SK-N-SH (cell line): ENCODE measurements around the gene HPRT1. TPM values are rescaled to one million over a fixed set of nuclear protein-coding genes. Genes with fewer than 3 reads are reported as not detected.

ENCODE experiments used
- CTCF ChIA-PET: fragments of 300-600, 350-600 bp; formaldehyde crosslinking; extraction: SDS; loops from one replicate; lab custom pipeline; 2021; lab: Yijun Ruan, JAX
- POLR2A ChIA-PET: fragments of 350-600 bp; sonication (Branson Sonifier 250); formaldehyde crosslinking; extraction: SDS; loops from one replicate; lab custom pipeline; 2020; ENCODE audit warnings: antibody characterized with exemption, inconsistent platforms; lab: Yijun Ruan, JAX
- DNase-seq: peaks from one replicate; pipeline ENCODE4 v3.0.0; 2012
- H2AFZ ChIP-seq: fragments of 200-600 bp; sonication (generic); 2 replicates; pipeline ENCODE4 v1.8.1; 2016; ENCODE audit warnings: antibody characterized with exemption, mild to moderate bottlenecking, low read depth
- H3F3A ChIP-seq: fragments of 200-600 bp; sonication (generic); replicated peaks from 2 replicates; pipeline ENCODE3; 2016; ENCODE audit warnings: antibody characterized with exemption, mild to moderate bottlenecking; ENCODE audit not compliant: insufficient read depth
- H3K27ac ChIP-seq, 2 experiments: fragments of 200-500 bp in 1 of 2; fragments of 200-600 bp in 1 of 2; sonication (Bioruptor generic) in 1 of 2; sonication (generic), shearing (Covaris generic) in 1 of 2; 2 replicates each; pipeline versions ENCODE4 v1.5.1 to v1.6.1; 2014 to 2016; ENCODE audit warnings: low read depth in 2 of 2, inconsistent platforms in 1 of 2, low read length in 1 of 2, mild to moderate bottlenecking in 1 of 2, mixed read lengths in 1 of 2
- H3K27me3 ChIP-seq: fragments of 200-600 bp; sonication (generic), shearing (Covaris generic); 2 replicates; pipeline ENCODE4 v1.6.1; 2016; ENCODE audit warnings: mixed run types; ENCODE audit not compliant: insufficient read depth
- H3K36me3 ChIP-seq, 2 experiments: fragments of 200-500 bp in 1 of 2; fragments of 200-600 bp in 1 of 2; sonication (Bioruptor generic) in 1 of 2; sonication (generic) in 1 of 2; replicated peaks in 1 of 2; 2 replicates each; pipeline versions ENCODE3 to v1.5.1; 2014 to 2016; ENCODE audit warnings: low read length in 1 of 2, mild to moderate bottlenecking in 1 of 2; ENCODE audit not compliant: insufficient read depth in 2 of 2, control insufficient read depth in 1 of 2
- H3K4me1 ChIP-seq, 2 experiments: fragments of 200-500 bp in 1 of 2; fragments of 200-600 bp in 1 of 2; sonication (Bioruptor generic) in 1 of 2; sonication (generic), shearing (Covaris generic) in 1 of 2; 2 replicates each; pipeline versions ENCODE4 v1.5.1 to v1.6.1; 2014 to 2016; ENCODE audit warnings: low read depth in 1 of 2, low read length in 1 of 2, mixed run types in 1 of 2; ENCODE audit not compliant: insufficient read depth in 2 of 2, control insufficient read depth in 1 of 2
- H3K4me2 ChIP-seq: fragments of 200-600 bp; sonication (generic), shearing (Covaris generic); 2 replicates; pipeline ENCODE4 v1.6.1; 2017; ENCODE audit warnings: mixed run types
- H3K4me3 ChIP-seq, 2 experiments: fragments of 200-500 bp in 1 of 2; fragments of 200-600 bp in 1 of 2; sonication (Bioruptor generic) in 1 of 2; sonication (generic), shearing (Covaris generic) in 1 of 2; 2 replicates each; pipeline versions ENCODE4 v1.5.1 to v1.8.1; 2014 to 2016; ENCODE audit warnings: low read depth in 2 of 2, inconsistent platforms in 1 of 2, low read length in 1 of 2, mild to moderate bottlenecking in 1 of 2, mixed read lengths in 1 of 2, moderate library complexity in 1 of 2
- H3K79me2 ChIP-seq: fragments of 200-600 bp; sonication (generic); 2 replicates; pipeline ENCODE4 v1.8.1; 2017; ENCODE audit warnings: mild to moderate bottlenecking; ENCODE audit not compliant: insufficient read depth
- H3K9ac ChIP-seq: fragments of 200-600 bp; sonication (generic); 2 replicates; pipeline ENCODE4 v1.6.1; 2017; ENCODE audit warnings: mixed run types
- H3K9me2 ChIP-seq: fragments of 200-600 bp; sonication (generic); 2 replicates; pipeline ENCODE4 v1.6.1; 2017; ENCODE audit warnings: mixed run types
- H3K9me3 ChIP-seq: fragments of 200-600 bp; sonication (generic); 2 replicates; pipeline ENCODE4 v1.6.1; 2017; ENCODE audit warnings: mixed run types, mild to moderate bottlenecking, moderate library complexity
- H4K20me1 ChIP-seq: fragments of 200-600 bp; sonication (generic); 2 replicates; pipeline ENCODE4 v1.6.1; 2017; ENCODE audit warnings: mild to moderate bottlenecking, mixed run types; ENCODE audit not compliant: insufficient read depth
- EP300 ChIP-seq, 2 experiments: IDR thresholded peaks; 2 replicates each; pipeline versions ENCODE4 v1.4.0 to v1.6.1; 2012; ENCODE audit warnings: borderline replicate concordance in 1 of 2, low read depth in 1 of 2, low read length in 1 of 2
- GATA2 ChIP-seq: sonication (generic); formaldehyde crosslinking; IDR thresholded peaks from 2 replicates; pipeline ENCODE4 v1.5.0; 2020; ENCODE audit warnings: mild to moderate bottlenecking, missing genetic modification reagents
- JUND ChIP-seq: IDR thresholded peaks from 2 replicates; pipeline ENCODE4 v1.4.0; 2012
- MXI1 ChIP-seq: IDR thresholded peaks from 2 replicates; pipeline ENCODE4 v1.6.1; 2012; ENCODE audit warnings: mild to moderate bottlenecking, low read depth, low read length, improper control_type of control experiment
- NRF1 ChIP-seq: IDR thresholded peaks from 2 replicates; pipeline ENCODE4 v1.6.1; 2012; ENCODE audit warnings: low read depth, mild to moderate bottlenecking, low read length
- PBX3 ChIP-seq: IDR thresholded peaks from 2 replicates; pipeline ENCODE4; 2012
- POLR2AphosphoS5 ChIP-seq: IDR thresholded peaks from 2 replicates; pipeline ENCODE4 v1.6.1; 2012; ENCODE audit warnings: low read depth, low read length
- RAD21 ChIP-seq: IDR thresholded peaks from 2 replicates; pipeline ENCODE4 v1.6.1; 2012; ENCODE audit warnings: mild to moderate bottlenecking, low read length
- RXRA ChIP-seq: IDR thresholded peaks from 2 replicates; pipeline ENCODE4 v1.4.0; 2012; ENCODE audit warnings: low read depth, mild to moderate bottlenecking, borderline replicate concordance
- SIN3A ChIP-seq: IDR thresholded peaks from 2 replicates; pipeline ENCODE4 v1.6.1; 2012; ENCODE audit warnings: low read depth, mild to moderate bottlenecking, low read length, moderate library complexity, borderline replicate concordance
- SMC3 ChIP-seq: IDR thresholded peaks from 2 replicates; pipeline ENCODE4 v1.6.1; 2012; ENCODE audit warnings: low read depth, low read length, improper control_type of control experiment
- TAF1 ChIP-seq: IDR thresholded peaks from 2 replicates; pipeline ENCODE4 v1.6.1; 2012; ENCODE audit warnings: low read depth, mild to moderate bottlenecking, low read length, moderate library complexity, borderline replicate concordance
- YY1 ChIP-seq: IDR thresholded peaks from 2 replicates; pipeline ENCODE4 v1.4.0; 2012; ENCODE audit warnings: low read depth, mild to moderate bottlenecking
- ZBTB33 ChIP-seq: IDR thresholded peaks from 2 replicates; pipeline ENCODE4 v1.4.0; 2012; ENCODE audit warnings: low read depth, borderline replicate concordance
- WGBS: methylation state at CpG from one replicate; pipeline ENCODE4 v1.1.6; 2017; ENCODE audit warnings: low lambda C conversion rate; 5-methylcytosine and 5-hydroxymethylcytosine counted together
- polyA plus RNA-seq, 3 experiments: library from polyadenylated mRNA; depleted of rRNA; stranded (reverse); fragments of >200 nt; gene quantifications; 2 replicates each; pipeline ENCODE4 v1.2.3, GENCODE V29; 2012
- TF ChIP-seq, protein P1 (sequence below): IDR thresholded peaks from 2 replicates; pipeline ENCODE4 v1.6.1; 2012; ENCODE audit warnings: mild to moderate bottlenecking, low read depth, low read length, moderate library complexity
- TF ChIP-seq, protein P2 (sequence below): fragments of 150-350 bp; IDR thresholded peaks from 2 replicates; pipeline ENCODE4 v1.6.1; 2017; ENCODE audit warnings: antibody characterized with exemption, low read length, low read depth, borderline replicate concordance
- TF ChIP-seq, protein P3 (sequence below): IDR thresholded peaks from 2 replicates; pipeline ENCODE4 v1.4.0; 2012; ENCODE audit warnings: low read depth
- TF ChIP-seq, protein P4 (sequence below): IDR thresholded peaks from 2 replicates; pipeline ENCODE4 v1.4.0; 2012; ENCODE audit warnings: low read depth, borderline replicate concordance

The HPRT1 gene
- polyA plus RNA-seq, 1 of the 3 experiments (the other 2 are of a cell fraction): 42.3 TPM

DNA sequence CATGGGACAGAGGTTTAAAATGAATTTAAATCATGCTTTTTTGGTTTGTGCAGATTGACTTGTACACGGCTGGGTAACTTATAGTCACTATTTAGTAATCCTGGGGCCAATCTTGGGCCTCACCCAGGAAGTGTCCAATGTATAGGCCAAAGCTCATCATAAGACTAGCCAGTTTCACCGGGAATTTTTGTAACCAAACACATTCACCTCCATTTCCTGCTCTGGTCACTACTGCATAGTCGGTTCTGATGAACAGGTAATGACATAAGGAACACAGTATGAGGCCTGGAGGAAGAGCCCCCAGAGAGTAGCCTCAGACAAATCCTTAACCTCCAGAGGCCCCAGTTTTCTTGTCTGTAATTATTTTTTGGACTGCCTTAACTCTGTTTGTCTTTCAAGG is 81.9 kb downstream of the HPRT1 start:
- TF ChIP-seq YY1 (no peak), EP300 (IDR thresholded peaks at IDR 0.05; ENCODE audit: borderline replicate concordance in 1 of 2, low read depth in 1 of 2, low read length in 1 of 2) (no peak), POLR2AphosphoS5 (peak; percentile 6; the same call in 1 of the 2 replicates)
- TF ChIP-seq, protein P1, sequence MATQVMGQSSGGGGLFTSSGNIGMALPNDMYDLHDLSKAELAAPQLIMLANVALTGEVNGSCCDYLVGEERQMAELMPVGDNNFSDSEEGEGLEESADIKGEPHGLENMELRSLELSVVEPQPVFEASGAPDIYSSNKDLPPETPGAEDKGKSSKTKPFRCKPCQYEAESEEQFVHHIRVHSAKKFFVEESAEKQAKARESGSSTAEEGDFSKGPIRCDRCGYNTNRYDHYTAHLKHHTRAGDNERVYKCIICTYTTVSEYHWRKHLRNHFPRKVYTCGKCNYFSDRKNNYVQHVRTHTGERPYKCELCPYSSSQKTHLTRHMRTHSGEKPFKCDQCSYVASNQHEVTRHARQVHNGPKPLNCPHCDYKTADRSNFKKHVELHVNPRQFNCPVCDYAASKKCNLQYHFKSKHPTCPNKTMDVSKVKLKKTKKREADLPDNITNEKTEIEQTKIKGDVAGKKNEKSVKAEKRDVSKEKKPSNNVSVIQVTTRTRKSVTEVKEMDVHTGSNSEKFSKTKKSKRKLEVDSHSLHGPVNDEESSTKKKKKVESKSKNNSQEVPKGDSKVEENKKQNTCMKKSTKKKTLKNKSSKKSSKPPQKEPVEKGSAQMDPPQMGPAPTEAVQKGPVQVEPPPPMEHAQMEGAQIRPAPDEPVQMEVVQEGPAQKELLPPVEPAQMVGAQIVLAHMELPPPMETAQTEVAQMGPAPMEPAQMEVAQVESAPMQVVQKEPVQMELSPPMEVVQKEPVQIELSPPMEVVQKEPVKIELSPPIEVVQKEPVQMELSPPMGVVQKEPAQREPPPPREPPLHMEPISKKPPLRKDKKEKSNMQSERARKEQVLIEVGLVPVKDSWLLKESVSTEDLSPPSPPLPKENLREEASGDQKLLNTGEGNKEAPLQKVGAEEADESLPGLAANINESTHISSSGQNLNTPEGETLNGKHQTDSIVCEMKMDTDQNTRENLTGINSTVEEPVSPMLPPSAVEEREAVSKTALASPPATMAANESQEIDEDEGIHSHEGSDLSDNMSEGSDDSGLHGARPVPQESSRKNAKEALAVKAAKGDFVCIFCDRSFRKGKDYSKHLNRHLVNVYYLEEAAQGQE: no peak
- TF ChIP-seq, protein P2, sequence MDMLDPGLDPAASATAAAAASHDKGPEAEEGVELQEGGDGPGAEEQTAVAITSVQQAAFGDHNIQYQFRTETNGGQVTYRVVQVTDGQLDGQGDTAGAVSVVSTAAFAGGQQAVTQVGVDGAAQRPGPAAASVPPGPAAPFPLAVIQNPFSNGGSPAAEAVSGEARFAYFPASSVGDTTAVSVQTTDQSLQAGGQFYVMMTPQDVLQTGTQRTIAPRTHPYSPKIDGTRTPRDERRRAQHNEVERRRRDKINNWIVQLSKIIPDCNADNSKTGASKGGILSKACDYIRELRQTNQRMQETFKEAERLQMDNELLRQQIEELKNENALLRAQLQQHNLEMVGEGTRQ: no peak
- H3K79me2 ChIP-seq: peaks cover 14% of the 10 kb centered on the region
- H3K36me3 ChIP-seq: peaks cover 17 to 18% of the 10 kb centered on the region in 2 experiments
- H3K4me1 ChIP-seq: peaks cover 0 to 9% of the 10 kb centered on the region in 2 experiments; a peak in 3 of 4 replicates
- no peaks in the 10 kb centered on the region for H3K9me3 ChIP-seq
- POLR2A ChIA-PET: no interaction called here
- H3F3A ChIP-seq: peaks cover 41% of the 10 kb centered on the region
- H3K27me3 ChIP-seq: no peaks in the 10 kb centered on the region
- WGBS: 66% methylated on average over 3 of the region's 3 CpGs
- H3K4me3 ChIP-seq: no peak overlapping the region
- no peaks in the 10 kb centered on the region for H3K9me2 ChIP-seq
- no peak for DNase-seq
- H3K4me2 ChIP-seq: no peak overlapping the region
- H2AFZ ChIP-seq: no peak overlapping the region
- CTCF ChIA-PET: interaction anchor here (1.5 kb wide), 1 partner anchor 21 kb away, joined by 4 read pairs; no protein-coding TSS in a partner anchor
- H4K20me1 ChIP-seq: peaks cover 2% of the 10 kb centered on the region; the same call in 1 of the 2 replicates
- no peak overlapping the region for H3K9ac ChIP-seq
- H3K27ac ChIP-seq: peak overlapping the region; percentile 37 to 53; a peak in 2 of 4 replicates

- H2AFZ ChIP-seq: no peak overlapping the region
- TF ChIP-seq RXRA: no peak
- TF ChIP-seq RAD21: no peak
- TF ChIP-seq POLR2AphosphoS5: peak; percentile 57
- peak; percentile 50; the same call in 1 of the 2 replicates for TF ChIP-seq PBX3
- TF ChIP-seq NRF1: no peak
- no peak for TF ChIP-seq SMC3
- TF ChIP-seq GATA2 (CRISPR knock-in tag): no peak
- TF ChIP-seq, protein P3, sequence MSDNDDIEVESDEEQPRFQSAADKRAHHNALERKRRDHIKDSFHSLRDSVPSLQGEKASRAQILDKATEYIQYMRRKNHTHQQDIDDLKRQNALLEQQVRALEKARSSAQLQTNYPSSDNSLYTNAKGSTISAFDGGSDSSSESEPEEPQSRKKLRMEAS: no peak
- peak; percentile 47 for TF ChIP-seq JUND
- no peak for TF ChIP-seq TAF1
- TF ChIP-seq, protein P4, sequence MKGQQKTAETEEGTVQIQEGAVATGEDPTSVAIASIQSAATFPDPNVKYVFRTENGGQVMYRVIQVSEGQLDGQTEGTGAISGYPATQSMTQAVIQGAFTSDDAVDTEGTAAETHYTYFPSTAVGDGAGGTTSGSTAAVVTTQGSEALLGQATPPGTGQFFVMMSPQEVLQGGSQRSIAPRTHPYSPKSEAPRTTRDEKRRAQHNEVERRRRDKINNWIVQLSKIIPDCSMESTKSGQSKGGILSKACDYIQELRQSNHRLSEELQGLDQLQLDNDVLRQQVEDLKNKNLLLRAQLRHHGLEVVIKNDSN: no peak
- peak; percentile 88 for TF ChIP-seq SIN3A
- no peak for TF ChIP-seq ZBTB33
- TF ChIP-seq MXI1: no peak
- no peak for TF ChIP-seq YY1
- no peak for TF ChIP-seq EP300 (IDR thresholded peaks at IDR 0.05; ENCODE audit: borderline replicate concordance in 1 of 2, low read depth in 1 of 2, low read length in 1 of 2)
Measured at GRCh38 chrX:134542485-134542884, 82.5 kb downstream of the HPRT1 start.

More at GRCh38 chrX:134542485-134542884, 82.5 kb downstream of the HPRT1 start:
- H3K4me1 ChIP-seq: peaks cover 0 to 6% of the 10 kb centered on the region in 2 experiments; a peak in 3 of 4 replicates
- no peak overlapping the region for H3K4me3 ChIP-seq
- peaks cover 20% of the 10 kb centered on the region for H3K79me2 ChIP-seq
- DNase-seq: no peak
- CTCF ChIA-PET: interaction anchor here (1.5 kb wide), 1 partner anchor 22 kb away, joined by 4 read pairs; no protein-coding TSS in a partner anchor
- H3K27me3 ChIP-seq: no peaks in the 10 kb centered on the region
- H3F3A ChIP-seq: peaks cover 47% of the 10 kb centered on the region
- H4K20me1 ChIP-seq: peaks cover 3% of the 10 kb centered on the region; the same call in 1 of the 2 replicates
- peak overlapping the region; percentile 37 to 67; a peak in 2 of 4 replicates for H3K27ac ChIP-seq
- POLR2A ChIA-PET: no interaction called here
- H3K4me2 ChIP-seq: no peak overlapping the region
- peaks cover 17 to 20% of the 10 kb centered on the region in 2 experiments for H3K36me3 ChIP-seq
- 45% methylated on average over 2 of the region's 2 CpGs for WGBS
- H3K9me3 ChIP-seq: no peaks in the 10 kb centered on the region
- no peaks in the 10 kb centered on the region for H3K9me2 ChIP-seq
- H3K9ac ChIP-seq: no peak overlapping the region
